SU-DHL-6 (cell line): ENCODE measurements around the gene TTK.

Experiments
- CTCF ChIP-seq: fragments of 200-600 bp; sonication (generic); IDR thresholded peaks from one replicate; pipeline ENCODE4 v1.5.1; 2017; ENCODE audit warnings: antibody characterized with exemption, mild to moderate bottlenecking, low read length, moderate library complexity; ENCODE audit not compliant: insufficient read depth, poor library complexity, severe bottlenecking
- EZH2phosphoT487 ChIP-seq: fragments of 200-600 bp; sonication (generic), shearing (Covaris generic); conservative IDR thresholded peaks from 2 replicates; pipeline ENCODE4 v1.6.1; 2018; ENCODE audit warnings: mild to moderate bottlenecking, antibody characterized with exemption, low read length, moderate library complexity, mixed read lengths

GRCh38 chr6:80004173-80005072 is at the start of gene TTK:
- TF ChIP-seq EZH2phosphoT487 (no peak), CTCF (no peak)
